ENCODE data around the gene UVRAG. TPM values are rescaled to one million over a fixed set of nuclear protein-coding genes. Genes with fewer than 3 reads are reported as not detected.

UVRAG gene
- total RNA-seq, 1 donor from 2014 or later: 34.0 TPM

DNA sequence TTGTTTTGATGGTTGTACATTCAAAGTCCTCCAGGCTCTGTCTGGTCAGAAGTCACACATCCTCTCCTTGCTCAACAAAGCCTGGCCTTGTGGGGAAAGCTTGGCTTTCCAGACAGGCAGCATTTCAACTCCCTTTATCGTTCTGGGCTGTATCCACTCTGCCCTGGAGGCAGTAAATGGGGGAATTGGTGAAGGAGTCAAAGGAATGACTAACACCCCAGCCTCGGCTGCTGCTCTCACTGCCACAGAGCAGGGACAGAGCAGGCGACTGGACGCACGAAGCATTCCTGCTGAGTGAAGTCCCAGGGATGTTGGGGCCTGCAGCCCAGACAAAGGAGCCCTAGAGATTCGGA is 338.5 kb downstream of the UVRAG start:
- Mint-ChIP-seq H3K9me3 (no peaks in the 10 kb centered on the region), H3K4me3 (no peak overlapping the region), H3K36me3 (no peaks in the 10 kb centered on the region), H3K27me3 (ENCODE audit: insufficient read depth, low read depth) (peaks cover 9% of the 10 kb centered on the region), H3K27ac (peak overlapping the region; percentile 4), H3K4me1 (peaks cover 27% of the 10 kb centered on the region)
- no peak overlapping the region for H3K9ac ChIP-seq
- peak overlapping the region; percentile 80 for H2AFZ ChIP-seq (replicated peaks)
- peaks cover 13% of the 10 kb centered on the region for H3K4me1 ChIP-seq
- no peak for DNase-seq (ENCODE audit: low spot score)
- H3F3A ChIP-seq (ENCODE audit: low read depth): no peaks in the 10 kb centered on the region
- TF ChIP-seq, protein P1, sequence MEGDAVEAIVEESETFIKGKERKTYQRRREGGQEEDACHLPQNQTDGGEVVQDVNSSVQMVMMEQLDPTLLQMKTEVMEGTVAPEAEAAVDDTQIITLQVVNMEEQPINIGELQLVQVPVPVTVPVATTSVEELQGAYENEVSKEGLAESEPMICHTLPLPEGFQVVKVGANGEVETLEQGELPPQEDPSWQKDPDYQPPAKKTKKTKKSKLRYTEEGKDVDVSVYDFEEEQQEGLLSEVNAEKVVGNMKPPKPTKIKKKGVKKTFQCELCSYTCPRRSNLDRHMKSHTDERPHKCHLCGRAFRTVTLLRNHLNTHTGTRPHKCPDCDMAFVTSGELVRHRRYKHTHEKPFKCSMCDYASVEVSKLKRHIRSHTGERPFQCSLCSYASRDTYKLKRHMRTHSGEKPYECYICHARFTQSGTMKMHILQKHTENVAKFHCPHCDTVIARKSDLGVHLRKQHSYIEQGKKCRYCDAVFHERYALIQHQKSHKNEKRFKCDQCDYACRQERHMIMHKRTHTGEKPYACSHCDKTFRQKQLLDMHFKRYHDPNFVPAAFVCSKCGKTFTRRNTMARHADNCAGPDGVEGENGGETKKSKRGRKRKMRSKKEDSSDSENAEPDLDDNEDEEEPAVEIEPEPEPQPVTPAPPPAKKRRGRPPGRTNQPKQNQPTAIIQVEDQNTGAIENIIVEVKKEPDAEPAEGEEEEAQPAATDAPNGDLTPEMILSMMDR (IDR thresholded peaks at IDR 0.05): no peak
- TF ChIP-seq EZH2 (IDR thresholded peaks at IDR 0.05) (no peak), EZH2phosphoT487 (IDR thresholded peaks at IDR 0.05) (no peak)
- H4K20me1 ChIP-seq (ENCODE audit: low read depth): no peaks in the 10 kb centered on the region
- peaks cover 31% of the 10 kb centered on the region for H3K27me3 ChIP-seq
- no peaks in the 10 kb centered on the region for H3K9me3 ChIP-seq (ENCODE audit: low read depth)
- H3K4me2 ChIP-seq: no peak overlapping the region
- no peak overlapping the region for H3K4me3 ChIP-seq
- H3K79me2 ChIP-seq (ENCODE audit: low read depth): no peaks in the 10 kb centered on the region
- no peak overlapping the region for H3K27ac ChIP-seq
- no peaks in the 10 kb centered on the region for H3K36me3 ChIP-seq

- H3K4me1 Mint-ChIP-seq: peaks cover 30% of the 10 kb centered on the region
- Histone ChIP-seq H3K4me2 (no peak overlapping the region), H3K9me3 (ENCODE audit: low read depth) (no peaks in the 10 kb centered on the region), H3K27ac (no peak overlapping the region), H2AFZ (replicated peaks) (no peak overlapping the region), H3K27me3 (peaks cover 31% of the 10 kb centered on the region), H3K4me3 (no peak overlapping the region), H4K20me1 (ENCODE audit: low read depth) (no peaks in the 10 kb centered on the region), H3K9ac (no peak overlapping the region), H3K79me2 (ENCODE audit: low read depth) (no peaks in the 10 kb centered on the region), H3K4me1 (peaks cover 13% of the 10 kb centered on the region), H3K36me3 (no peaks in the 10 kb centered on the region), H3F3A (ENCODE audit: low read depth) (no peaks in the 10 kb centered on the region)
- TF ChIP-seq, protein P1 (IDR thresholded peaks at IDR 0.05): no peak
- no peak for TF ChIP-seq EZH2 (IDR thresholded peaks at IDR 0.05)
- TF ChIP-seq EZH2phosphoT487 (IDR thresholded peaks at IDR 0.05): no peak
- no peaks in the 10 kb centered on the region for H3K9me3 Mint-ChIP-seq
- H3K4me3 Mint-ChIP-seq: no peak overlapping the region
- no peaks in the 10 kb centered on the region for H3K36me3 Mint-ChIP-seq
- no peak overlapping the region for H3K27ac Mint-ChIP-seq
- peaks cover 7% of the 10 kb centered on the region for H3K27me3 Mint-ChIP-seq (ENCODE audit: insufficient read depth, low read depth)
- DNase-seq (ENCODE audit: low spot score): no peak
These were observed 340.7 kb downstream of the UVRAG start for GRCh38 chr11:76155500-76156227.

DNA sequence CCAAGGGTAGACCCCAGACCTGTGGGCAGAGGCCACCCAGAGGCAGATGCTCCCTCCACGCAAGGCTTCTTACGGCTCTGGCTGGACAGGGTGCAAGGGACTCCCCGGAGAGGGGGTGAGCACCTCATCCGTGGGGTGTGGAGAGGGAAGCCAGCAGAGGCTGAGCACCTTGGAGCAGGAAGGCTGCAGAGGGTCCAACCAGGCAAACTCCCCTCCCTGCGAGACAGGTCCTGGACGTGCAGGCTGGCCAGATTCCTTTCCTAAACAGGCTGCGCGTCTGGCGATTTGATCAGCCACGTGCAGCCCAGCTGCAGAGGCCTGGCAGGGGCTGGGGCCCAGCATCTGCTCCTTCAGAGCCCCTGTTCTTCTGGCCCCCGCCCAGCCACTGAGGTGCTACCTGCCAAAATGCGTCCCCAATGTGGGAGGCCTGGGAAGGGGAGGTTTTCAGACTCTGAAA is 342.0 kb downstream of the UVRAG start:
- H3K79me2 ChIP-seq (ENCODE audit: low read depth): no peaks in the 10 kb centered on the region
- peaks cover 17% of the 10 kb centered on the region for H3K27me3 ChIP-seq
- no peaks in the 10 kb centered on the region for H3K36me3 ChIP-seq
- H4K20me1 ChIP-seq (ENCODE audit: low read depth): no peaks in the 10 kb centered on the region
- H3K27me3 Mint-ChIP-seq (ENCODE audit: insufficient read depth, low read depth): peaks cover 7% of the 10 kb centered on the region
- no peak overlapping the region for H3K4me3 ChIP-seq
- peaks cover 13% of the 10 kb centered on the region for H3K4me1 ChIP-seq
- TF ChIP-seq EZH2phosphoT487 (IDR thresholded peaks at IDR 0.05): no peak
- no peak for TF ChIP-seq EZH2 (IDR thresholded peaks at IDR 0.05)
- TF ChIP-seq, protein P1 (IDR thresholded peaks at IDR 0.05): no peak
- peaks cover 34% of the 10 kb centered on the region for H3K4me1 Mint-ChIP-seq
- H3K4me2 ChIP-seq: no peak overlapping the region
- H3K4me3 Mint-ChIP-seq: no peak overlapping the region
- H3K27ac ChIP-seq: no peak overlapping the region
- no peaks in the 10 kb centered on the region for H3K9me3 Mint-ChIP-seq
- H3K27ac Mint-ChIP-seq: no peak overlapping the region
- H3K9me3 ChIP-seq (ENCODE audit: low read depth): no peaks in the 10 kb centered on the region
- H3K36me3 Mint-ChIP-seq: no peaks in the 10 kb centered on the region
- no peaks in the 10 kb centered on the region for H3F3A ChIP-seq (ENCODE audit: low read depth)
- H3K9ac ChIP-seq: no peak overlapping the region
- H2AFZ ChIP-seq (replicated peaks): peak overlapping the region; percentile 12
- no peak for DNase-seq (ENCODE audit: low spot score)

Data from neural progenitor cell (in vitro differentiated cells).